SU-DHL-6 (cell line): ENCODE measurements around the gene DNAJB1.
"Not testable (repeated sequence)": the region's sequence is repeated elsewhere in the genome, so short reads cannot be mapped to it uniquely, and the experiment has no call there.

Source experiments
- H2AFZ ChIP-seq: fragments of 200-600 bp; sonication (generic); 2 replicates; pipeline ENCODE4 v1.6.1; 2014; ENCODE audit warnings: low read depth, mild to moderate bottlenecking, moderate library complexity, mixed read lengths, antibody characterized with exemption, low read length; ENCODE audit not compliant: severe bottlenecking
- H3F3A ChIP-seq: fragments of 200-600 bp; shearing (Covaris generic); 2 replicates; pipeline ENCODE4 v1.6.0; 2016; ENCODE audit warnings: antibody characterized with exemption, mild to moderate bottlenecking; ENCODE audit not compliant: insufficient read depth
- H3K27ac ChIP-seq: fragments of 200-600 bp; sonication (generic); 2 replicates; pipeline ENCODE4 v1.5.1; 2016; ENCODE audit warnings: low read depth, mild to moderate bottlenecking, low read length, moderate library complexity, mixed read lengths
- H3K27me3 ChIP-seq: fragments of 200-600 bp; sonication (generic), shearing (Covaris generic); 2 replicates; pipeline ENCODE4 v1.6.0; 2014; ENCODE audit warnings: mild to moderate bottlenecking, low read length
- H3K36me3 ChIP-seq: fragments of 200-600 bp; sonication (generic); 2 replicates; pipeline ENCODE4 v1.6.1; 2014; ENCODE audit warnings: mild to moderate bottlenecking, low read length, mixed read lengths
- H3K4me2 ChIP-seq: fragments of 300-600, 200-600 bp; shearing (Covaris generic), sonication (generic); 2 replicates; pipeline ENCODE4 v1.6.0; 2014; ENCODE audit warnings: low read length, low read depth, mild to moderate bottlenecking; ENCODE audit not compliant: poor library complexity, severe bottlenecking
- H3K4me3 ChIP-seq: fragments of 200-600 bp; sonication (generic); 2 replicates; pipeline ENCODE4 v1.5.1; 2014; ENCODE audit warnings: antibody characterized with exemption, low read length, mild to moderate bottlenecking, mixed read lengths; ENCODE audit not compliant: insufficient read depth, poor library complexity, severe bottlenecking
- H3K79me2 ChIP-seq: fragments of 200-600 bp; sonication (generic); 2 replicates; pipeline ENCODE4 v1.6.1; 2014; ENCODE audit warnings: mild to moderate bottlenecking, low read length, moderate library complexity; ENCODE audit not compliant: insufficient read depth
- H3K9ac ChIP-seq: fragments of 200-600 bp; sonication (generic); 2 replicates; pipeline ENCODE4 v1.7.0; 2014; ENCODE audit warnings: mild to moderate bottlenecking, low read length
- H3K9me2 ChIP-seq: fragments of 200-600 bp; sonication (generic); replicated peaks from 2 replicates; pipeline ENCODE4 v1.6.1; 2014; ENCODE audit warnings: low read length; ENCODE audit not compliant: insufficient read depth
- H3K9me3 ChIP-seq: fragments of 200-600 bp; sonication (generic); 2 replicates; pipeline ENCODE4 v1.6.1; 2014; ENCODE audit warnings: low read length, mixed read lengths; ENCODE audit not compliant: insufficient read depth
- H4K20me1 ChIP-seq: fragments of 200-600 bp; sonication (generic); 2 replicates; pipeline ENCODE4 v1.6.1; 2014; ENCODE audit warnings: low read depth, mild to moderate bottlenecking, antibody characterized with exemption, low read length, moderate library complexity, mixed read lengths
- EZH2phosphoT487 ChIP-seq: fragments of 200-600 bp; sonication (generic), shearing (Covaris generic); conservative IDR thresholded peaks from 2 replicates; pipeline ENCODE4 v1.6.1; 2018; ENCODE audit warnings: mild to moderate bottlenecking, antibody characterized with exemption, low read length, moderate library complexity, mixed read lengths
- TF ChIP-seq, protein P1 (sequence below): fragments of 200-600 bp; sonication (generic); IDR thresholded peaks from one replicate; pipeline ENCODE4 v1.5.1; 2017; ENCODE audit warnings: antibody characterized with exemption, mild to moderate bottlenecking, low read length, moderate library complexity; ENCODE audit not compliant: insufficient read depth, poor library complexity, severe bottlenecking

DNAJB1 gene

DNA sequence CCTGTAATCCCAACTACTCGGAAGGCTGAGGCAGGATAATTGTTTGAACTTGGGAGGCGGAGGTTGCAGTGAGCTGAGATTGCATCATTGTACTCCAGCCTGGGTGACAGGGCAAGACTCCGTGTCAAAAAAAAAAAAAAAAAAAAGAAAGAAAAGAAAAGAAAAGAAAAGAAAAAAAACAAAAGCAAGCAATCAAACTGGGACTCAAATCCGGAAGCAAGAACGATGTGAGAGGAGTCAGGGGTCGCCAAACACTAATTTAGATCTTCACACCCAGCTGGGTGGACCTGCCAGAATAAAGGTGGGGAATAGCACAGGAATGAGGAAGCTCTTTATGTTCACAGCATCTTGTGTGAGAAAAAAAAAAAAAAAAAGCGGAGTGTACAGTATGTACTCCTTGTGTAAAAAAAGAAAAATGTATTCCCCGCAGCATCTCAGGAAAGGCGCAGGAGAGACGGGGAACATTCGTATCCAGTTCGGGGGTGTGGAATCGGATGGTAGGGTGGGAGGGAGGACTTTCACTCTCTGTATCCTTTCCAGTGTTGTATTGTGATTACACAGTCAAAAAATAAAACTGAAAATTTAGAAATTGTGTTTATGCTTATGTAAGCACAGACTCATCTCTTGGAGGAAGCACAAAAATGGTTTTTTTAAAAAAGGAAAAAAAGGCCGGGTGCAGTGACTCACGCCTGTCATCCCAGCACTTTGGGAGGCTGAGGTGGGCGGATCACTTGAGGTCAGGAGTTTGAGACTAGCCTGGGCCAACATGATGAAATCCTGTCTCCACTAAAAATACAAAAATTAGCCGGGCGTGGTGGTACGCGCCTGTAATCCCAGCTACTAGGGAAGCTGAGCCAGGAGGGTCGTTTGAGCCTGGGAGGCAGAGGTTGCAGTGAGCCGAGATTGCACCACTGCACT, 7.6 kb downstream of the DNAJB1 start:
- no peaks in the 10 kb centered on the region for H3K9me3 ChIP-seq
- H3K9me2 ChIP-seq: no peaks in the 10 kb centered on the region
- no peak overlapping the region for H2AFZ ChIP-seq
- H3K9ac ChIP-seq: no peak overlapping the region
- no peaks in the 10 kb centered on the region; the same call in 1 of the 2 replicates for H3K79me2 ChIP-seq
- H3K4me3 ChIP-seq: no peak overlapping the region
- H4K20me1 ChIP-seq: no peaks in the 10 kb centered on the region
- peaks cover 10% of the 10 kb centered on the region; the same call in 1 of the 2 replicates for H3F3A ChIP-seq
- no peak for TF ChIP-seq EZH2phosphoT487
- TF ChIP-seq, protein P1, sequence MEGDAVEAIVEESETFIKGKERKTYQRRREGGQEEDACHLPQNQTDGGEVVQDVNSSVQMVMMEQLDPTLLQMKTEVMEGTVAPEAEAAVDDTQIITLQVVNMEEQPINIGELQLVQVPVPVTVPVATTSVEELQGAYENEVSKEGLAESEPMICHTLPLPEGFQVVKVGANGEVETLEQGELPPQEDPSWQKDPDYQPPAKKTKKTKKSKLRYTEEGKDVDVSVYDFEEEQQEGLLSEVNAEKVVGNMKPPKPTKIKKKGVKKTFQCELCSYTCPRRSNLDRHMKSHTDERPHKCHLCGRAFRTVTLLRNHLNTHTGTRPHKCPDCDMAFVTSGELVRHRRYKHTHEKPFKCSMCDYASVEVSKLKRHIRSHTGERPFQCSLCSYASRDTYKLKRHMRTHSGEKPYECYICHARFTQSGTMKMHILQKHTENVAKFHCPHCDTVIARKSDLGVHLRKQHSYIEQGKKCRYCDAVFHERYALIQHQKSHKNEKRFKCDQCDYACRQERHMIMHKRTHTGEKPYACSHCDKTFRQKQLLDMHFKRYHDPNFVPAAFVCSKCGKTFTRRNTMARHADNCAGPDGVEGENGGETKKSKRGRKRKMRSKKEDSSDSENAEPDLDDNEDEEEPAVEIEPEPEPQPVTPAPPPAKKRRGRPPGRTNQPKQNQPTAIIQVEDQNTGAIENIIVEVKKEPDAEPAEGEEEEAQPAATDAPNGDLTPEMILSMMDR: no peak
- H3K27me3 ChIP-seq: no peaks in the 10 kb centered on the region
- H3K4me2 ChIP-seq: no peak overlapping the region
- no peaks in the 10 kb centered on the region for H3K36me3 ChIP-seq
- no peak overlapping the region for H3K27ac ChIP-seq

DNA sequence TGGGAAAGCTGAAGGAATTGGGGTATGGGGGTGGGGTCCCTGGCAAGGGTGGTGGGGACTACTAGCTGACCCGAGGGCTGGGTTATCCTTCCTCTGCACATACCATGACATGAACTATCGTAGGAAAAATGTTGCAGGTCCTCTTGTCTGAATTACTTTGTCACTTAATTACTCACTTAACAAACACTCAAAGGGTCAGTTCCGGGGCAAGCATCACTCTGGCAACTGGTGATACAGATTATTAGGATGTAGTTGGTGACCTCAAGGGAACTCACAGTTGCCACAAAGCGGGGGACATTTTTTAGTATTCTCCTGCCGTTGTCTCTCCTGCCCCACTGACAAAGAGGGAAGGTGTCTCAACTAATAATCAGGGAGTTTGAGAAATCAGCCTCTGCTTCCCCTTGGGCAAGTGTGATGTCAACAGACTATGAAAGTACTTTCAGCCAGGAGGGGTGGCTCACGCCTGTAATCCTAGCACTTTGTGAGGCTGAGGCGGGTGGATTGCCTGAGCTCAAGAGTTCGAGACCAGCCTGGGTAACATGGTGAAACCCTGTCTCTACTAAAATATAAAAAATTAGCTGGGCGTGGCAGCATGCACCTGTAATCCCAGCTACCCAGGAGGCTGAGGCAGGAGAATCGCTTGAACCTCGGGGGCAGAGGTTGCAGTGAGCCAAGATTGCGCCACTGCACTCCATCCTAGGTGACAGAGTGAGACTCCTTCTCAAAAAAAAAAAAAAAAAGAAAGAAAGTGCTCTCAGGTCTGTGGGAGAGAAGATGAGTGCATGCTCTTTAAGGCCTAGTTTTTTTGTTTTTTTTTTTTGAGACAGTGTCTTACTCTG, 10.3 kb downstream of the DNAJB1 start:
- TF ChIP-seq, protein P1: no peak
- TF ChIP-seq EZH2phosphoT487: no peak
- no peak overlapping the region for H3K4me2 ChIP-seq
- no peaks in the 10 kb centered on the region for H3K9me3 ChIP-seq
- H2AFZ ChIP-seq: no peak overlapping the region
- H3F3A ChIP-seq: no peaks in the 10 kb centered on the region
- H3K9ac ChIP-seq: no peak overlapping the region
- no peaks in the 10 kb centered on the region for H3K36me3 ChIP-seq
- H3K79me2 ChIP-seq: no peaks in the 10 kb centered on the region
- no peaks in the 10 kb centered on the region for H4K20me1 ChIP-seq
- no peak overlapping the region for H3K4me3 ChIP-seq
- H3K27me3 ChIP-seq: no peaks in the 10 kb centered on the region
- H3K27ac ChIP-seq: no peak overlapping the region
- H3K9me2 ChIP-seq: no peaks in the 10 kb centered on the region

DNA sequence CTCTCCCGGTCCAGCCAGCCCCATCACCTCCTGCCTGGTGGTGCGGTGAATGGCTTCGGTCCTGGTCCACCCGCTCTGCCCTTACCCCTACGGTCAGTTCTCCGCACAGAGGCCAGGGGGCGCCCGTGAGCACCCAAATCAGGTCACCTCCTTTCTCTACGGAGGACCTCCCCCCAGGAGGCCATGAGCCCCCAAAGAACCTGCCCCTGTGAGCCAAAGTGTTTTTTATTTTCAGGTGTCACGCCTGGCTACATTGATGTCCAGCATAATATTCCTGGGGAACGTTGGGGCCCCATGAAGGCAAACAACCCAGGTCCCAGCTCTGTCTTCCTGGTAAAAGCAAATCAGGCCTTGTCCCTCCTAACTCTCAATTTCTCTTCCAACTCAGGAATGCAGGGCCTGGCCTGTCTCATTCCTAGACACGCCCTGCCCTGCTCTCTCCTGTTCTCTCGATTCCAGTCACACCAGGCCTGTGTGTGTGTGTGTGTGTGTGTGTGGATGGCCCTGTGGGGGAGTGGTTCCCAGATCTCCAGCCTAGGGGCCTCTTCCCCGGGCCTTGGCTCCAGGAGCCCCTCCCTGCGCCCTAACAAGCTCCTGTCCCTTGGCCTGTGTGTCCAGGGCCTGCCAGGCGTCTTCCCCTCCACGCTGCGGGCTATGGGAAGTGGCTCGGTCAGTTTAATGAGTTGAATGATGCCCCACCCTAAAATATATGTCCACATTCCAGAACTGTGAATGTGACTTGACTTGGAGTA, 12.5 kb downstream of the DNAJB1 start:
- Histone ChIP-seq H4K20me1 (no peaks in the 10 kb centered on the region), H3K9me2 (no peaks in the 10 kb centered on the region), H3K9ac (no peak overlapping the region), H3K36me3 (no peaks in the 10 kb centered on the region), H3K4me2 (no peak overlapping the region), H3K27me3 (no peaks in the 10 kb centered on the region), H2AFZ (no peak overlapping the region), H3K27ac (no peak overlapping the region), H3K79me2 (no peaks in the 10 kb centered on the region), H3K4me3 (no peak overlapping the region), H3F3A (no peaks in the 10 kb centered on the region), H3K9me3 (no peaks in the 10 kb centered on the region)
- TF ChIP-seq, protein P1: peak; percentile 79
- no peak for TF ChIP-seq EZH2phosphoT487

DNA sequence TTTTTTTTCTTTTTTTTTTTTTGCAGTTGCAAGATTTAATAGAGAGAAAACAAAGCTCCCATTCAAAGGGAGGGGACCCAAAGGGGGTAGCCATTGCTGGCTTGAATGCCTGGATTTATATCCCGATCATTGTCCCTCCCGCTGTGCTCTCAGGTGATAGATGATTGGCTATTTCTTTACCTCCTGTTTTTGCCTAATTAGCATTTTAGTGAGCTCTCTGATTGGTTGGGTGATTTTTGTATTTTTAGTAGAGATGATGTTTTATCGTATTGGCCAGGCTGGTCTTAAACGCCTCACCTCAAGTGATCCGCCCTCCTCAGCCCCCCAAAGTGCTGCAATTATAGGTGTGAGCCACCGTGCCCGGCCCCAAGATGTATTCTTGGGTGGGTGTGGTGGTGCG, 13.6 kb downstream of the DNAJB1 start:
- H3F3A ChIP-seq, H3K9me3 ChIP-seq, H3K4me3 ChIP-seq, H3K27ac ChIP-seq, H3K9me2 ChIP-seq, H3K36me3 ChIP-seq, H3K4me2 ChIP-seq, H3K79me2 ChIP-seq, H2AFZ ChIP-seq, H4K20me1 ChIP-seq, H3K27me3 ChIP-seq, H3K9ac ChIP-seq: not testable (repeated sequence)
